Nephron (organoid): Measurements from ENCODE around the gene PPME1.

ENCODE experiments used
- H3K27ac Mint-ChIP-seq, 3 experiments: 2 replicates each; pipeline ENCODE4 v1.8.0; 2020; ENCODE audit warnings: mixed read lengths in 3 of 3, mild to moderate bottlenecking in 2 of 3, moderate library complexity in 1 of 3
- H3K27me3 Mint-ChIP-seq: 2 replicates; pipeline ENCODE4 v1.8.0; 2021; ENCODE audit warnings: low read depth, mild to moderate bottlenecking, moderate library complexity, mixed read lengths
- H3K36me3 Mint-ChIP-seq: 2 replicates; pipeline ENCODE4 v1.8.0; 2020; ENCODE audit warnings: low read depth, mixed read lengths
- H3K4me1 Mint-ChIP-seq: 2 replicates; pipeline ENCODE4 v1.8.0; 2020; ENCODE audit warnings: mixed read lengths
- H3K4me3 Mint-ChIP-seq, 3 experiments: 2 replicates each; pipeline ENCODE4 v1.8.0; 2020; ENCODE audit warnings: mild to moderate bottlenecking in 3 of 3, mixed read lengths in 3 of 3, moderate library complexity in 2 of 3
- H3K9me3 Mint-ChIP-seq: 2 replicates; pipeline ENCODE4 v1.8.0; 2020; ENCODE audit warnings: mixed read lengths
- CTCF ChIP-seq, 3 experiments: fragments of 200-600 bp; sonication (generic); IDR thresholded peaks; one replicate each; pipeline ENCODE4 v1.5.0; 2021; ENCODE audit warnings: antibody characterized with exemption in 3 of 3; ENCODE audit not compliant: unreplicated experiment in 3 of 3

The PPME1 gene

GRCh38 chr11:74237541-74237940 lies 66.5 kb downstream of the PPME1 start:
- Mint-ChIP-seq H3K4me3 (no peak overlapping the region), H3K27ac (no peak overlapping the region), H3K9me3 (no peaks in the 10 kb centered on the region), H3K36me3 (peaks cover 29% of the 10 kb centered on the region), H3K27me3 (no peaks in the 10 kb centered on the region), H3K4me1 (no peaks in the 10 kb centered on the region)
- TF ChIP-seq CTCF (IDR thresholded peaks at IDR 0.05; ENCODE audit: unreplicated experiment in 3 of 3), result no peak

GRCh38 chr11:74238243-74238642 lies 67.2 kb downstream of the PPME1 start:
- no peak for TF ChIP-seq CTCF (IDR thresholded peaks at IDR 0.05; ENCODE audit: unreplicated experiment in 3 of 3)
- Mint-ChIP-seq H3K4me1 (no peaks in the 10 kb centered on the region), H3K9me3 (no peaks in the 10 kb centered on the region), H3K27ac (no peak overlapping the region), H3K36me3 (peaks cover 31% of the 10 kb centered on the region), H3K4me3 (no peak overlapping the region), H3K27me3 (no peaks in the 10 kb centered on the region)

GRCh38 chr11:74248469-74248868 lies 77.4 kb downstream of the PPME1 start:
- no peaks in the 10 kb centered on the region for H3K9me3 Mint-ChIP-seq
- H3K4me3 Mint-ChIP-seq, result no peak overlapping the region
- H3K4me1 Mint-ChIP-seq, result no peaks in the 10 kb centered on the region
- H3K36me3 Mint-ChIP-seq, result peaks cover 40% of the 10 kb centered on the region
- no peaks in the 10 kb centered on the region for H3K27me3 Mint-ChIP-seq
- no peak for TF ChIP-seq CTCF (IDR thresholded peaks at IDR 0.05; ENCODE audit: unreplicated experiment in 3 of 3)
- no peak overlapping the region for H3K27ac Mint-ChIP-seq

GRCh38 chr11:74249496-74249895 lies 78.4 kb downstream of the PPME1 start:
- H3K4me1 Mint-ChIP-seq, result no peaks in the 10 kb centered on the region
- H3K4me3 Mint-ChIP-seq, result no peak overlapping the region
- H3K27me3 Mint-ChIP-seq, result peaks cover 3% of the 10 kb centered on the region
- peaks cover 41% of the 10 kb centered on the region for H3K36me3 Mint-ChIP-seq
- no peak overlapping the region for H3K27ac Mint-ChIP-seq
- H3K9me3 Mint-ChIP-seq, result no peaks in the 10 kb centered on the region
- no peak for TF ChIP-seq CTCF (IDR thresholded peaks at IDR 0.05; ENCODE audit: unreplicated experiment in 3 of 3)

- no peak for TF ChIP-seq CTCF (IDR thresholded peaks at IDR 0.05; ENCODE audit: unreplicated experiment in 3 of 3)
- Mint-ChIP-seq H3K4me1 (peaks cover 12% of the 10 kb centered on the region), H3K36me3 (peaks cover 33% of the 10 kb centered on the region), H3K4me3 (no peak overlapping the region), H3K27me3 (peaks cover 13% of the 10 kb centered on the region), H3K9me3 (no peaks in the 10 kb centered on the region), H3K27ac (no peak overlapping the region)
Measured at GRCh38 chr11:74253361-74253760, 82.3 kb downstream of the PPME1 start.

GRCh38 chr11:74255741-74256375 lies 84.8 kb downstream of the PPME1 start:
- Mint-ChIP-seq H3K9me3 (no peaks in the 10 kb centered on the region), H3K27ac (no peak overlapping the region), H3K4me3 (no peak overlapping the region), H3K4me1 (peaks cover 12% of the 10 kb centered on the region), H3K27me3 (peaks cover 16% of the 10 kb centered on the region), H3K36me3 (peaks cover 18% of the 10 kb centered on the region)
- TF ChIP-seq CTCF (IDR thresholded peaks at IDR 0.05; ENCODE audit: unreplicated experiment in 3 of 3), result peak; percentile 89 to 94 (median 89)
